ENCODE measurements around the gene FAM110C.
A peak's percentile ranks its signal among the peaks of the same experiment; 100 is the strongest.

Gene FAM110C, protein sequence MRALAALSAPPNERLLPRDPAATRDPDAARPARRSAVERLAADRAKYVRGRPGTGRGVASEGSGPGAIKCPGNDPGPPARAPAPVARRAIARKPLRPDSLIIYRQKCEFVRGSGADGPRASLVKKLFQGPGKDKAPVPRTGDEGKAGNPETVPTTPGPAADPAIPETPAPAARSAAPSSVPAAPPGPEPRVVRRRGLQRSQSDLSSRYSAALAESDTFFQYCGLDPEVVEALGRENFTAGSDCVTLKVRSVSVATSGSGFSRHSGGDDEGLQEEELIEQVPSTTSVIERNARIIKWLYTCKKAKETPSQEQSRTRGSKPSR

DNA sequence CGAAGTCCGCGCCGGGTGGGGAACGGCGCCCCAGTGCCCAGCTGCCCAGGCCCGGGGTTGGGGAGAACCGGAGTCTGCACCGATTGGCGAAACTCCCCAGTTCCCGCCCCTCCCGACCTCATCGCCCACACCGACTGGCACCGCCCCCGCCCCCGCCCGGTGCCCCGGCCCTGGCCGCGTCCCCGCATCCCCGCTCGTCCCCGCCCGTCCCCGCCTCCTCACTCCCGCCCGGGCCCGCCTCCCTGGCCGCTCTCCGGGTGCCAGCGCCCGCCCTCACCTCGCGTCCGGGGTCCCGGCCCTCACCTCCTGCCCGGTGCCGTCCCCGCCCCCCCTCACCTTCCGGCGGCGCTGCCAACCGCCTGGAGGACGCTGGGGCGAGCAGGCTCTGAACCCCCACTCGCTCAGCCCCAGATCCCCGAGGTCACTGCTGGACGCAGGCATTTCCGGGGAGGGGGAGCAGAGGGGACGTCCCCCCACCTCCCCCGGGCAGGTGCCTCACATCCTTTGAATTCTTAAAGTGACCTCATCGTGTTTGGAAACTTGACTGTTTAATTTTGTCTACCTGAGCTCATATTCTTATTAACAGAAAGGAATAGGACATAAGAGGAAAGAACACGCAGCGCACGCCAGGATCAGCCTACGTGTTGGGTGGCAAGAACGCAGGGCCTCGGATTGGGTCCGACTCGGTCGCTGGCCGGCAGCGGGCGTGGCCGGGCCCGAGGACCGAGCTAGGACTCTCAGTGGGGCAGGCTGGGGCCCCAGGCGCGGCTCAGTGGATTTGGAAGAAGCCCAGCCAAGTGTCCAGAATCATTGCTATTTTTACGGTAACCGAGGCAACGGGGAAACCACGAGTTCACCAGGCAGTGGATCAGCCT lies at the start of gene FAM110C:
TSS of gene FAM110C (minus strand) at position 35 of the 875 bp plus-strand sequence. CDS start 120 bp downstream, outside the sequence.
- TF ChIP-seq, protein P1, sequence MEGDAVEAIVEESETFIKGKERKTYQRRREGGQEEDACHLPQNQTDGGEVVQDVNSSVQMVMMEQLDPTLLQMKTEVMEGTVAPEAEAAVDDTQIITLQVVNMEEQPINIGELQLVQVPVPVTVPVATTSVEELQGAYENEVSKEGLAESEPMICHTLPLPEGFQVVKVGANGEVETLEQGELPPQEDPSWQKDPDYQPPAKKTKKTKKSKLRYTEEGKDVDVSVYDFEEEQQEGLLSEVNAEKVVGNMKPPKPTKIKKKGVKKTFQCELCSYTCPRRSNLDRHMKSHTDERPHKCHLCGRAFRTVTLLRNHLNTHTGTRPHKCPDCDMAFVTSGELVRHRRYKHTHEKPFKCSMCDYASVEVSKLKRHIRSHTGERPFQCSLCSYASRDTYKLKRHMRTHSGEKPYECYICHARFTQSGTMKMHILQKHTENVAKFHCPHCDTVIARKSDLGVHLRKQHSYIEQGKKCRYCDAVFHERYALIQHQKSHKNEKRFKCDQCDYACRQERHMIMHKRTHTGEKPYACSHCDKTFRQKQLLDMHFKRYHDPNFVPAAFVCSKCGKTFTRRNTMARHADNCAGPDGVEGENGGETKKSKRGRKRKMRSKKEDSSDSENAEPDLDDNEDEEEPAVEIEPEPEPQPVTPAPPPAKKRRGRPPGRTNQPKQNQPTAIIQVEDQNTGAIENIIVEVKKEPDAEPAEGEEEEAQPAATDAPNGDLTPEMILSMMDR (IDR thresholded peaks at IDR 0.05; ENCODE audit: extremely low read depth, missing control alignments): no peak

DNA sequence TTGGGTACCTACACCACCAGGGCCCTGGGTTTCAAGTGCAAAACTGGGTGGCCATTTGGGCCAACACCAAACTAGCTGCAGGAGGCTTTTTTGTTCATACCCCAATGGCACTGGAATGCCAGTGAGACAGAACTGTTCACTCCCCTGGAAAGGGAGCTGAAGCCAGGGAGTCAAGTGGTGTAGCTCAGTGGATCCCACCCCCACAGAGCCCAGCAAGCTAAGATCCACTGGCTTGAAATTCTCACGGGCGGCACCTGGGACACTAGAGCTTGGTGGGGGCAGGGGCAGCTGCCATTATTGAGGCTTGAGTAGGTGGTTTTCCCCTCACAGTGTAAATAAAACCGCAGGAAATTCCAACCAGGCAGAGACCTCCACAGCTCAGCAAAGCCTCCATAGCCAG lies 46.0 kb upstream of the FAM110C start:
- no peak for DNase-seq (ENCODE audit: low spot score)
- TF ChIP-seq, protein P1 (IDR thresholded peaks at IDR 0.05; ENCODE audit: extremely low read depth, missing control alignments): no peak

More for the DNA sequence above, at the start of gene FAM110C:
- peak; percentile 36 for DNase-seq (ENCODE audit: low spot score)

DNA sequence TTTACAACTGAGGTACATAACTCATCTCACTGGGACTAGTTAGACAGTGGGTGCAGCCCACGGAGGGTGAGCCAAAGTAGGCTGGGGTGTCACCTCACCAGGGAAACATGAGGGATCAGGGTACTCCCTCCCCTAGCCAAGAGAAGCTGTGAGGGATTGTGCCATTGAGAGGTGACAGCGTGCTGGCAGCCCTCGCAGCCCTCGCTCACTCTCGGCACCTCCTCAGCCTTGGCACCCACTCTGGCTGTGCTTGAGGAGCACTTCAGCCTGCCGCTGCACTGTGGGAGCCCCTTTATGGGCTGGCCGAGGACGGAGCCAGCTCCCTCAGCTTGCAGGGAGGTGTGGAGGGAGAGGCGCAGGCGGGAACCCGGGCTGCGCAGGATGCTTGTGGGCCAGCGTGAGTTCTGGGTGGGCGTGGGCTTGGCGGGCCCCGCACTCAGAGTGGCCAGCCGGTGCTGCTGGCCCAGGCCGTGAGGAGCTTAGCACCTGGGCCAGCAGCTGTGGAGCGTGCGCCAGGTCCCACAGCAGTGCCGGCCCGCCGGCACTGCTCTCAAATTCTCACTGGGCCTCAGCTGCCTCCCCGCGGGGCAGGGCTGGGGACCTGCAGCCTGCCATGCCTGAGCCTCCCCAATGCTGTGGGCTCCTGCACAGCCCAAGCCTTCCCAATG lies 44.5 kb upstream of the FAM110C start:
- TF ChIP-seq, protein P1 (IDR thresholded peaks at IDR 0.05; ENCODE audit: extremely low read depth, missing control alignments): no peak
- DNase-seq (ENCODE audit: low spot score): no peak

DNA sequence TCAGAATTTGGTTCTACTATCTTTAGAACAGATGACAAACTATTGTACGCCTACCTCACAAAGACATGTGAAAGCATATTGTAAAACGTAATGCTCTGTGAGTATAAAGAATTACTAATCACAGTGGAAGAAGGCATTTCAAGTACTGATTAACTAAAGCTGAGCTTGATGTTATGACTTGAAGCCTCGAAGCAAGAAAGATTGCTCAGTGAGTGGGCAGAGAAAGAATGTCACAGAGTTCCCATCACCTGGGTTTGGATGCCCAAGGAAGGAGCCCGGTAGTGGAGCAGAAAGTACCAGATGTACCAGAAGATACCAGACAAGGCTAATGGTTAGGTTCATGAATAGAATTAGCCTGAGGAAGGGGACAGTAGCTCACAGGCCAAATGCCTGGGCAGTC lies 39.5 kb upstream of the FAM110C start:
- no peak for DNase-seq (ENCODE audit: low spot score)
- TF ChIP-seq, protein P1 (IDR thresholded peaks at IDR 0.05; ENCODE audit: extremely low read depth, missing control alignments): no peak

DNA sequence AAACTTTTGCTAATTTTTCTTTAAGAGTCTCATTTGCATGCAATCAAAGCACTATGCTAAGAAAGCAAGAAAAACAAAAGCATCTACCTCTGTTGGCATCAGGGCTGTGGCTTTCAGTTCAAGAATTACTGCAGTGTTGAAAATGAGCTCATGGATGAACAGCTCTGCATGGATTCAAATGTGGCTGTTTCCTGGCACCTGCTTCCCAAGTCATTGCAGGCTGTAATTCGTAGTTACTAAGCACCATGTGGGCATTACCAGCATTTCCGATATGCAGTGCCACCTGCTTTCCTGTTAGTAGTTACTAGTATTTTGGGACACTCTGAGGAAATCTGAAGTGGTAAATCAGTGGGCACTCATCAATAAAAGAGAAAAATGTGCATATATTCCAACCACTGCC lies 37.8 kb upstream of the FAM110C start:
- no peak for DNase-seq (ENCODE audit: low spot score)
- TF ChIP-seq, protein P1 (IDR thresholded peaks at IDR 0.05; ENCODE audit: extremely low read depth, missing control alignments): no peak

DNA sequence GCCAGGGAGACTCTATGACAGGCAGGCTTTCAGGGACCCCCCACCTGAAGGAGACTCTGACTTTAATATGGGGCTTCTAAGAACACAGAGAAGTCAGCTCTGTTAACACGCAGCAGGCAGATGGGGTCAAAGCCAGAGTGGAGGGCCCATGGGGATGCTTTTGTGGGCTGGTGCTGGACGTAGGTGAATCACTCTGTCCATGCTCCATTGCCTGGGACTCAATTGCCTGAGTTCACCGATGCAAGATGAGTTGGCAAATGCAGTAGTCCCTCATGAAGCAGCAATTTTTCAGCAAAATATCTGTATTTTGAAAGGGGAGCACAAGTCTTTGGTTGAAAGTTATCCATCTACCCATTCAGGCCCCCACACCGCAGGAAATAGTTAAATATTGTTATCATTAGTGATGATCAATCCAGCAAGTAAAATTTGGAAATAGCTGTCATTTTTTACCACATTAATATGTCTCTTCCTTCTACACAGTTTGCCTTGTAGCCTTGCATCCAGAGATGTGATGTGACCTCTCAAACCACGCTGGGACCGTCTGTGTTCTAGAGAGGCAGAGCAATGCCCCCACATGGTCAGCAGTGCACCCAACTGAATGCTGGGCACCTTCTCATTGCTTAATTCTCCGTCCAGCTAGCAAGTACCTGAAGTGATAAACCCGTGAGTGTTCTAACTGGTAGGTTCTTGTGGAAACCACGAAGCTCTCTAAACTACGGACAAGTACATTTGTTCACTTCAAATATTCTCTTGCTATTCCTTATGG lies 34.8 kb upstream of the FAM110C start:
- TF ChIP-seq, protein P1 (IDR thresholded peaks at IDR 0.05; ENCODE audit: extremely low read depth, missing control alignments): no peak
- no peak for DNase-seq (ENCODE audit: low spot score)
